K562 (cell line): ENCODE measurements around the gene FES. TPM values are rescaled to one million over a fixed set of nuclear protein-coding genes. Genes with fewer than 3 reads are reported as not detected.

Experiments
- CHD7 ChIP-seq: fragments of 200-600 bp; sonication (generic); IDR thresholded peaks from one replicate; pipeline ENCODE4 v1.6.1; 2012; ENCODE audit warnings: mild to moderate bottlenecking, low read depth, low read length, inconsistent platforms
- E2F6 ChIP-seq, 2 experiments: IDR thresholded peaks; 2 replicates each; pipeline ENCODE4 v1.6.1; 2011; ENCODE audit warnings: borderline replicate concordance in 1 of 2, control low read depth in 1 of 2, low read depth in 1 of 2, low read length in 1 of 2, mild to moderate bottlenecking in 1 of 2, mixed read lengths in 1 of 2, moderate library complexity in 1 of 2; ENCODE audit not compliant: insufficient read depth in 1 of 2, insufficient read length in 1 of 2, poor library complexity in 1 of 2, severe bottlenecking in 1 of 2; ENCODE audit errors: extremely low read depth in 1 of 2
- KDM5B ChIP-seq: fragments of 200-600 bp; sonication (generic); IDR thresholded peaks from 2 replicates; pipeline ENCODE4 v1.6.1; 2012; ENCODE audit warnings: low read depth, mild to moderate bottlenecking, moderate library complexity, low read length, control low read depth, inconsistent platforms; ENCODE audit not compliant: insufficient replicate concordance
- NCOR1 ChIP-seq: fragments of 450-650 bp; IDR thresholded peaks from 2 replicates; pipeline ENCODE4 v1.6.1; 2016; ENCODE audit warnings: mild to moderate bottlenecking, moderate library complexity
- POLR3A ChIP-seq: IDR thresholded peaks from 2 replicates; pipeline ENCODE4 v1.6.1; 2011; ENCODE audit warnings: borderline replicate concordance, mild to moderate bottlenecking, moderate library complexity; ENCODE audit not compliant: insufficient read length, insufficient read depth; ENCODE audit errors: extremely low read depth
- ZNF277 ChIP-seq: fragments of 250-450 bp; sonication (Bioruptor Pico); IDR thresholded peaks from 2 replicates; pipeline ENCODE4 v1.8.0; 2022; ENCODE audit warnings: inconsistent platforms, mild to moderate bottlenecking, moderate library complexity, borderline replicate concordance
- polyA plus RNA-seq, 8 experiments: library from polyadenylated mRNA; depleted of rRNA in 4 of 8; stranded (reverse) in 5 of 8; unstranded in 3 of 8; fragments of >200 nt; fragmentation: Nextera tagmentation in 2 of 8; fragmentation: Illumina TruSeq in 1 of 8; extraction: Ambion mirVana in 2 of 8; extraction: Trizol in 1 of 8; gene quantifications; 2 replicates each; pipeline versions ENCODE4 v1.2.1 to v1.2.3, GENCODE V29; 2011 to 2014; ENCODE audit warnings: inconsistent platforms in 1 of 8, missing spikeins in 1 of 8
- total RNA-seq, 7 experiments: library from RNA; depleted of rRNA in 6 of 7; stranded (reverse); fragments of >200 nt in 6 of 7; fragmentation: Illumina TruSeq in 2 of 7; extraction: Trizol in 2 of 7; gene quantifications; 2 replicates each; pipeline versions ENCODE4 v1.2.1 to v1.2.3, GENCODE V29; 2011 to 2021; ENCODE audit warnings: low replicate concordance in 1 of 7

FES gene
- total and polyA plus RNA-seq, 9 of the 15 experiments (the other 6 are each of a cell fraction or from before 2014, with no cell fraction given) = 0.38 to 2.6 (median 0.82) TPM

- TF ChIP-seq CHD7 = no peak
- no peak for TF ChIP-seq POLR3A
- no peak for TF ChIP-seq NCOR1
- peak; percentile 28 to 54 for TF ChIP-seq E2F6 (IDR thresholded peaks at IDR 0.05; ENCODE audit: borderline replicate concordance in 1 of 2, extremely low read depth in 1 of 2, insufficient read depth in 1 of 2, insufficient read length in 1 of 2, low read depth in 1 of 2, low read length in 1 of 2, poor library complexity in 1 of 2, severe bottlenecking in 1 of 2)
- no peak for TF ChIP-seq ZNF277 (CRISPR knock-in tag)
- TF ChIP-seq KDM5B = peak; percentile 45
These were observed 19.6 kb downstream of the FES start (continued) for GRCh38 chr15:90903733-90904536.
